Upper lobe of left lung (tissue), 6 donors: ENCODE measurements around the gene RRP1B. TPM values are rescaled to one million over a fixed set of nuclear protein-coding genes. Genes with fewer than 3 reads are reported as not detected.

ENCODE experiments used
- ATAC-seq, 2 donors: fragments of 200-7000 bp; cut with Tn5 transposase; one replicate each; pipeline ENCODE4 v1.9.1; 2022; ENCODE audit warnings: mild to moderate bottlenecking in 2 of 2, moderate library complexity in 2 of 2; ENCODE audit not compliant: low FRiP score in 2 of 2
- DNase-seq, 2 donors: peaks; one replicate each; pipeline ENCODE4 v3.0.0-alpha.2; 2019 to 2020
- H3K27ac ChIP-seq, 4 donors: fragments of 200-600 bp; sonication (generic); one replicate each; pipeline ENCODE4 v1.5.1; 2016 to 2019
- H3K27me3 ChIP-seq, 4 donors: fragments of 200-600 bp; sonication (generic); one replicate each; pipeline ENCODE4 v1.5.1; 2017 to 2019
- H3K36me3 ChIP-seq, 4 donors: fragments of 200-600 bp; sonication (generic); one replicate each; pipeline ENCODE4 v1.5.1; 2016 to 2019
- H3K4me1 ChIP-seq, 4 donors: fragments of 200-600 bp; sonication (generic); one replicate each; pipeline ENCODE4 v1.5.1; 2018 to 2019
- H3K4me3 ChIP-seq, 4 donors: fragments of 200-600 bp; sonication (generic); one replicate each; pipeline ENCODE4 v1.5.1; 2017 to 2019; ENCODE audit warnings: mild to moderate bottlenecking in 2 of 4, moderate library complexity in 1 of 4
- H3K9me3 ChIP-seq, 4 donors: fragments of 200-600 bp; sonication (generic); one replicate each; pipeline ENCODE4 v1.5.1; 2018 to 2019
- EP300 ChIP-seq, 4 donors: sonication (generic); formaldehyde crosslinking; IDR thresholded peaks; one replicate each; pipeline ENCODE4 v1.5.1; 2017; ENCODE audit warnings: antibody characterized with exemption in 4 of 4, control low read depth in 2 of 4
- POLR2A ChIP-seq, 4 donors: fragments of 450-650 bp; IDR thresholded peaks; one replicate each; pipeline ENCODE4 v1.5.1; 2016 to 2017; ENCODE audit warnings: antibody characterized with exemption in 4 of 4, mild to moderate bottlenecking in 2 of 4
- POLR2AphosphoS5 ChIP-seq, 2 donors: sonication (generic); formaldehyde crosslinking; IDR thresholded peaks; one replicate each; pipeline ENCODE4 v1.5.1; 2017; ENCODE audit warnings: antibody characterized with exemption in 2 of 2
- WGBS, 2 donors: methylation state at CpG; one replicate each; pipeline ENCODE4 v1.1.5; 2017 to 2018; 5-methylcytosine and 5-hydroxymethylcytosine counted together
- total RNA-seq, 6 donors: library from RNA; depleted of rRNA in 4 of 6; stranded (reverse); fragments of >200 nt in 4 of 6; gene quantifications; one replicate each; pipeline versions ENCODE4 v1.1.0 to v1.2.1, GENCODE V29; 2016 to 2021
- TF ChIP-seq, protein P1 (sequence below), 6 experiments: fragments of 450-650 bp in 4 of 6; fragments of 200-600 bp in 2 of 6; sonication (generic) in 2 of 6; IDR thresholded peaks; one replicate each; pipeline ENCODE4 v1.5.1; 2016 to 2019; ENCODE audit warnings: antibody characterized with exemption in 6 of 6
- donor health status: DM: no; HTN: no; CAD: no; lungs with moderate emphysema.
- donor health status: DM: no; HTN: yes; CAD: no; lungs with severe emphysema.

Gene RRP1B
- total RNA-seq, 6 donors from 2014 or later = 11.5 to 22.8 (median 19.7) TPM

GRCh38 chr21:43632373-43632905 lies 26.9 kb upstream of the RRP1B start:
- Histone ChIP-seq H3K27ac (no peak overlapping the region), H3K4me3 (no peak overlapping the region), H3K4me1 (no peaks in the 10 kb centered on the region), H3K9me3 (peaks cover 0 to 2% (median 0%) of the 10 kb centered on the region in 4 donors), H3K27me3 (no peaks in the 10 kb centered on the region), H3K36me3 (no peaks in the 10 kb centered on the region)
- no peak for DNase-seq
- no peak for ATAC-seq
- 81 to 86% methylated on average over 5 of the region's 5 CpGs for WGBS, 2 donors
- no peak for TF ChIP-seq POLR2AphosphoS5 (IDR thresholded peaks at IDR 0.05)
- TF ChIP-seq, protein P1, sequence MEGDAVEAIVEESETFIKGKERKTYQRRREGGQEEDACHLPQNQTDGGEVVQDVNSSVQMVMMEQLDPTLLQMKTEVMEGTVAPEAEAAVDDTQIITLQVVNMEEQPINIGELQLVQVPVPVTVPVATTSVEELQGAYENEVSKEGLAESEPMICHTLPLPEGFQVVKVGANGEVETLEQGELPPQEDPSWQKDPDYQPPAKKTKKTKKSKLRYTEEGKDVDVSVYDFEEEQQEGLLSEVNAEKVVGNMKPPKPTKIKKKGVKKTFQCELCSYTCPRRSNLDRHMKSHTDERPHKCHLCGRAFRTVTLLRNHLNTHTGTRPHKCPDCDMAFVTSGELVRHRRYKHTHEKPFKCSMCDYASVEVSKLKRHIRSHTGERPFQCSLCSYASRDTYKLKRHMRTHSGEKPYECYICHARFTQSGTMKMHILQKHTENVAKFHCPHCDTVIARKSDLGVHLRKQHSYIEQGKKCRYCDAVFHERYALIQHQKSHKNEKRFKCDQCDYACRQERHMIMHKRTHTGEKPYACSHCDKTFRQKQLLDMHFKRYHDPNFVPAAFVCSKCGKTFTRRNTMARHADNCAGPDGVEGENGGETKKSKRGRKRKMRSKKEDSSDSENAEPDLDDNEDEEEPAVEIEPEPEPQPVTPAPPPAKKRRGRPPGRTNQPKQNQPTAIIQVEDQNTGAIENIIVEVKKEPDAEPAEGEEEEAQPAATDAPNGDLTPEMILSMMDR (IDR thresholded peaks at IDR 0.05) = no peak
- TF ChIP-seq POLR2A (IDR thresholded peaks at IDR 0.05) = no peak
- TF ChIP-seq EP300 (IDR thresholded peaks at IDR 0.05) = no peak

GRCh38 chr21:43634618-43635017 lies 24.7 kb upstream of the RRP1B start:
- no peak for ATAC-seq
- Histone ChIP-seq H3K27ac (no peak overlapping the region), H3K9me3 (no peaks in the 10 kb centered on the region), H3K27me3 (no peaks in the 10 kb centered on the region), H3K36me3 (no peaks in the 10 kb centered on the region), H3K4me1 (no peaks in the 10 kb centered on the region), H3K4me3 (no peak overlapping the region)
- WGBS, 2 donors = 82 to 85% methylated on average over 5 of the region's 5 CpGs
- DNase-seq = no peak
- TF ChIP-seq POLR2A (IDR thresholded peaks at IDR 0.05) = no peak

GRCh38 chr21:43635436-43635835 lies 23.9 kb upstream of the RRP1B start:
- Histone ChIP-seq H3K36me3 (no peaks in the 10 kb centered on the region), H3K27me3 (no peaks in the 10 kb centered on the region), H3K4me3 (no peak overlapping the region), H3K4me1 (peaks cover 0 to 7% (median 3%) of the 10 kb centered on the region in 4 donors), H3K27ac (no peak overlapping the region), H3K9me3 (no peaks in the 10 kb centered on the region)
- TF ChIP-seq POLR2AphosphoS5 (IDR thresholded peaks at IDR 0.05) = no peak
- TF ChIP-seq, protein P1 (IDR thresholded peaks at IDR 0.05) = no peak
- TF ChIP-seq EP300 (IDR thresholded peaks at IDR 0.05) = no peak
- TF ChIP-seq POLR2A (IDR thresholded peaks at IDR 0.05) = no peak
- WGBS, 2 donors = 92 to 94% methylated on average over 7 of the region's 7 CpGs
- ATAC-seq (no peak), DNase-seq (no peak)

GRCh38 chr21:43637530-43638158 lies 21.7 kb upstream of the RRP1B start:
- no peaks in the 10 kb centered on the region for H3K9me3 ChIP-seq
- H3K27ac ChIP-seq = no peak overlapping the region
- no peaks in the 10 kb centered on the region for H3K36me3 ChIP-seq
- no peak for ATAC-seq
- no peak for DNase-seq
- no peak overlapping the region for H3K4me3 ChIP-seq
- WGBS, 2 donors = 87 to 95% methylated on average over 3 of the region's 3 CpGs
- TF ChIP-seq POLR2AphosphoS5 (IDR thresholded peaks at IDR 0.05) = no peak
- TF ChIP-seq POLR2A (IDR thresholded peaks at IDR 0.05) = no peak
- TF ChIP-seq, protein P1 (IDR thresholded peaks at IDR 0.05) = no peak
- no peak for TF ChIP-seq EP300 (IDR thresholded peaks at IDR 0.05)
- peaks cover 0 to 7% (median 3%) of the 10 kb centered on the region in 4 donors for H3K4me1 ChIP-seq
- H3K27me3 ChIP-seq = no peaks in the 10 kb centered on the region

DNA sequence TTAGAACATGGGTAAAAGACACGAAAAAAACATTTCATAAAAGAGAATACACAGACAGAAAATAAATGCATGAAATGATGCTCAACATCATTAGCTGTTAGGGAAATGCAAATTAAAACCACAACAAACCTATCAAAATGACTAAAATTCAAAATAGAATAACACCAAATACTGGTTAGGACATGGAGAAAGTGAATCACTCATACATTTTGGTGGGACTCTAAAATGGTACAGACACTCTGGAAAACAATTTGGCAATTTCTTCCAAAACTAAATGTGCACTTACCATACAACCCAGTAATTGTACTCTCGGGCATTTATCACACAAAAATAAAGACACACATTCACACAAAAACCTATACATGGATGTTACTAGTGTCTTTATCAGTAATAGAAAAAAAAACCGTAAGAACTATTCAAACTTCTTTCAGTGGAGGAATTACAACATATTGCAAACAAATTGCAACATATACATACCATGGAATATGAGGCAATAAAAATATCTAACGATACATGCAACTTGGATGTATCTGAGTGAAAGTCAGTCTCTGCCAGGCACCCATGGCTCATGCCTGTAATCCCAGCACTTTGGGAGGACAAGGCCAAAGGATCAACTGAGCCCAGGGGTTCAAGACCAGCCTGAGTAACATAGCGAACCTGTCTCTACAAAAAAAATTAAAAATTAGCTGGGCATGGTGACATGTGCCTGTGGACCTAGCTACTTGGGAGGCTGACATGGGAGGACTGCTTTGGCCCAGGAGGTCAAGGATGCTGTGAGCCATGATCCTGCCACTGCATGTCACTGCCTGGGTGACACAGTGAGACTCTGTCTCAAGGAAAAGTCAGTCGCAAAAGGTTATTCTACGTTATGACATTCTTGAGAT lies 19.6 kb upstream of the RRP1B start:
- ATAC-seq (no peak), DNase-seq (no peak)
- H3K27ac ChIP-seq = no peak overlapping the region

More for the DNA sequence above, 19.6 kb upstream of the RRP1B start:
- H3K27me3 ChIP-seq = no peaks in the 10 kb centered on the region
- 68 to 70% methylated on average over 7 of the region's 7 CpGs for WGBS, 2 donors
- no peaks in the 10 kb centered on the region for H3K9me3 ChIP-seq
- no peak overlapping the region for H3K4me3 ChIP-seq
- TF ChIP-seq POLR2AphosphoS5 (IDR thresholded peaks at IDR 0.05) = no peak
- TF ChIP-seq, protein P1 (IDR thresholded peaks at IDR 0.05) = no peak
- TF ChIP-seq POLR2A (IDR thresholded peaks at IDR 0.05) = no peak
- H3K36me3 ChIP-seq = no peaks in the 10 kb centered on the region
- H3K4me1 ChIP-seq = peaks cover 0 to 7% (median 3%) of the 10 kb centered on the region in 4 donors
